RPMI7951 (cell line): Measurements from ENCODE around the gene IVD. TPM values are rescaled to one million over a fixed set of nuclear protein-coding genes. Genes with fewer than 3 reads are reported as not detected.

Experiments
- DNase-seq: peaks from one replicate; pipeline ENCODE4 v3.0.0-alpha.2; 2012; ENCODE audit warnings: low read depth
- total RNA-seq: library from RNA; depleted of rRNA; stranded (reverse); fragments of >200 nt; shearing (Covaris generic); gene quantifications from 2 replicates; pipeline ENCODE4 v1.2.3, GENCODE V29; 2014

IVD gene
- total RNA-seq, 1 experiment from 2014 or later, result 24.5 TPM

DNA sequence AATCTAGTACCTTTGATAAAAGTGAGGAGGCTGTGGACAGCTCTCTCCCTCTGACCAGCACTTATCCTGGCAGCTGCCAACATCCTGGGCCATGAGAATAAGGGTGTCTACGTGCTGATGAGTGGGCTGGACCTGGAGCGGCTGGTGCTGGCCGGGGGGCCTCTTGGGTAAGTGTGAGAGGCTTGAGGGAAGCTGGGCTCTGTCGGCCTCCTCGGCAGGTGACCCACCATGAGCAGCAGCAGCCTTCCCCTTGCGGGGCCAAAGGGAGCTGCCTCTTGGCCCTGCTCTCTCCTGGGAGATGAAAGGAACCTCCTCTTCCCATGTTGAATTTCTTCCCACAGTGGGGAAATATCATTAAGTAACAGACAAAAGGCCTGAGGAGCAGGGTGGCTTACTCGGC is 9.2 kb downstream of the IVD start:
- DNase-seq, result no peak

- DNase-seq, result no peak
These were observed 9.6 kb downstream of the IVD start for GRCh38 chr15:40415226-40415625.

DNA sequence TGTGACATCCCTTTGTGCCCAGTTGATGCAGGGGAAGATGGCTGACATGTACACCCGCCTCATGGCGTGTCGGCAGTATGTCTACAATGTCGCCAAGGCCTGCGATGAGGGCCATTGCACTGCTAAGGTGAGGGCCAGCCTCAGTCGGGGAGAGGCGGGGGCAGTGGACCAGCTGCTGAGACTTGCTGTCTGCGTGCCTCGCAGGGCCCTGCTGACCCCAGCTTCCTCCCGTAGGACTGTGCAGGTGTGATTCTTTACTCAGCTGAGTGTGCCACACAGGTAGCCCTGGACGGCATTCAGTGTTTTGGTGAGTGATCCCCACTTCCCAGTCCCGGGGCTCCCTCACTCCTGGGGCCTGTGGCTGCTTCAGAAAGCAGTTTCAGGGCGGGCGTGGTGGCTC is 10.5 kb downstream of the IVD start:
- no peak for DNase-seq

DNA sequence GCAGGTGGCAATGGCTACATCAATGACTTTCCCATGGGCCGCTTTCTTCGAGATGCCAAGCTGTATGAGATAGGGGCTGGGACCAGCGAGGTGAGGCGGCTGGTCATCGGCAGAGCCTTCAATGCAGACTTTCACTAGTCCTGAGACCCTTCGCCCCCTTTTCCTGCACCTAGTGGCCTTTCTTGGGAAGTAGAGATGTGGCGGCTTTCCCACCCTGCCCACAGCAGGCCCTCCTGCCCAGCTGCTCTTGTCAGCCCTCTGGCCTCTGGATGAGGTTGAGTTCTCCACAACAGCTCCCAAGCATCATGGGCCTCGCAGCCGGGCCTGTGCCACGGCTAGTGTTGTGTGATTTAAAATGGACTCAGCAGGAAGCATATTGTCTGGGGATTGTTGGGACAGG is 12.5 kb downstream of the IVD start:
- no peak for DNase-seq

DNA sequence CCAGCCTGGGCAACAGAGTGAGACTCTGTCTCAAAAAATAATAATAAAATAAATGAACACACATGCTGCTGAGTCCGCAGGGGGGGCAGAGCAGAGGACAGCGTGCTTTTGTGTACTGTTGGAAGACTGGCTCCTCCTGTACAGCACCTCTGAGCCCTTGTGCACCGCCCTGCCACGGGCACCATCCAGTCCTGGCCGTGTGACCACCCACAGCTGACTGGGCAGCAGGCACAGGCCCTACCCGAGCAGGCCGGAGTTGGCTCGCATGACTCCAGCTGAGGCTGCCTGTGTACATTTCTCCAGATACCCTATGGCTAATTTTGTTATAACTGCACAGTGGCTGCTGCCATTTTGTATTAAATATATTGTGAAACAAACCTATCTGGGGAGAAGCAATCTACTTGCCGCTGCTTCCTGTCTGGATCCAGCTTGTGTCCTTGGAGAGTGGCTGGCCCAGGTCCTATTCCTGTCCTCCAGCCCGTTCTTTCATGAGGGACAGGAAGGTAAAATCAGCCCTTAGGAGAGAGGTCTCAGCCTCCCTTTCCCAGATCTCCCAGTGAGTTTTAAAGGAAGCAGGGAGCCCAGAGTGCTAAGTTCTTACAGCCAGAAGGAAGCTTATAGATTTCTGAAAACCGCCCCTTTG is 14.6 kb downstream of the IVD start:
- DNase-seq, result no peak

DNA sequence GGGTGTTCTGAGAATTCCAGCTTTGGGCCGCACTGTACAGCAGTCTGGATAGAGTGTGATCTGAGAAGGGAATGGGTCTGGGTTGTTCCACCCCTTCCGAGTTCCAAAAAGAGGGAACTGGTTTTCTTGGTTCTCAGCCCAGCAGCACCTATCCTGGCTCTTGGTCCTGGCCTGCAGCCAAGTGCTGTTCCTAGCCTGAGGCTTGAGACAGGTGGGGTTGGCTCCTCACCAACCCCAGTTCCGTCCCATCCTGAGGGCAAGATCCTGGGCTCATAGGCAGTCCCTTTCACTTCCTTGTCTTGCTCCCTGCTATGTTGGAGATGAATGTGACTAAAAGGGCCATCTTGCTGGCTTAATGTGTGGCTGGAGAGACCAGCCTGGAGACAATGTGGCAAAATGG is 15.2 kb downstream of the IVD start:
- no peak for DNase-seq

DNA sequence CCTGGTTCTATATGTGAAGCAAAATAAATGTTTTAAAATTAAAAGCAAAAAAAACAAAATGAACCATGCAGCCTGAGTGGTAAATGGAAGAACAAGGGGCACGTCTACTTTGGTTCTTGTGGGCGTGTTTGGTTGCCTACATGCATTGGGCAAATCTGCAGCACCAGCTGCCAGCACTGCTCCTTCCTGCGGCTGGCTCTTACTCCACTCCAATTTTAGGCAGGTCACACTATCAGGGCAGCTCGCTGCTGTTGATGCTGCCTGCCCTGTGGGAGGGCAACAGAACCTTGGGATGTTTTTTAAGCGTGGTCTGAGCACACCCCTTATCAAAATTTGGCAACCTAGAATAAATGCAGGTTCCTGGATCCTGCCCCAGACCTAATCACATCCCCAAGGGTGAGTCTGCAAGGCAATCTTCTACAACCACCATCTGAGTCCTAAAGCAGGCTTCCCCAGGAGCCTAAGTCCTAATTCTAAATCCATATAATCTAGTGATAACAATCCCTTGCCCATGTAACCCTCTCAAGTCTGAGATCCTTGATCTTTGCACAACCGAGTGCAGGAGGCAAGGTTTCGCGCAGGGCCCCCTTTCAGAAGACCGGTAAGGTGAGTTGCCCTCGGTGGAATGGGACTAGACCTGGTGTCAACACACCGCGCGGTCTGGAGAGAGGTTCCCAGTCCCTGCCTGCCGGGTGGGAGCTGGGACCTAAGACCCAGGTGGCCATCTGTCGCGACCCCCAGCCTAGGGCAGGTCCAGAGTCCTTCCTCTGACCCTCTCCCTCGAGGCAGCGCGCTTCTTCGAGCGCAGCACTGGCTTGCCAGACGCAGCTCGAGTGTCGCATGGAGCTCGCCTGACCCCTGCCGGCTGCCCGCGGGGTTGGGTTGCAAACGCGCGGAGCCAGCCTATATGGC is 15.9 kb downstream of the IVD start:
- DNase-seq, result peak; percentile 61

- no peak for DNase-seq
These were observed 19.0 kb downstream of the IVD start for GRCh38 chr15:40424483-40425115.

GRCh38 chr15:40425681-40426080 is 20.1 kb downstream of the IVD start:
- no peak for DNase-seq

- no peak for DNase-seq
These were observed 21.6 kb downstream of the IVD start for GRCh38 chr15:40427188-40427587.

- DNase-seq, result no peak
These were observed 22.6 kb downstream of the IVD start for GRCh38 chr15:40428185-40428584.

DNA sequence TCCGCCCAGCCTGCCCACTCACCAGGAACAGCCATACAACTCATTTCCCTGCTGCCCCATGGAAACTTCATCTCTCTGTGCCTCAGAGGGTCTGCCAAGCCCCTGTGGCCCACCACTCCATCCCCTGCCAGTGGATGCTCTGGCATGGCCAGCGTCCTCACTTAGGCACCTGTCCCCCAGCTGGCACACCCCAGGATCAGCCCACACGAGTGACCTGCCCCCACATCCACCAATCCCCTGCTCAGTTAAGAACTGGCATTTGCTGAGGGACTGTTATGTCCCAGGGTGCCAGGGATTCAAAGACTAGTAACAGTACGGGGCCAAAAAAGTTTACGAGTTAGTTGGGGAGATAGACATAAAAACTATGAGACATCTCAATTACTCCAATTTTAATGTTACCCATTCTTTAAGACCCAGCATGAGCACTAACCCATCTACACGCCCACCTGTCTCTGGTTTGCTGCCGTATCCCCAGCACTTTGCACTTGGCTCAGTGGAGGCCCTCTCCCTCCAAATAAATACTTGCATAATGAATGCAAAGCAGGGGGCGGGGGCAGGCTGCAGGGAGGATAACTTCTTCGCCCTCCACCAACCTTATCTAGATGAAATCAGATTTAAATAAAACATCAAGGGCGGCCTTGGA is 23.6 kb downstream of the IVD start:
- DNase-seq, result no peak

GRCh38 chr15:40430271-40430805 is 24.7 kb downstream of the IVD start:
- DNase-seq, result peak; percentile 76

GRCh38 chr15:40435023-40435709 is 29.6 kb downstream of the IVD start:
- DNase-seq, result no peak

DNA sequence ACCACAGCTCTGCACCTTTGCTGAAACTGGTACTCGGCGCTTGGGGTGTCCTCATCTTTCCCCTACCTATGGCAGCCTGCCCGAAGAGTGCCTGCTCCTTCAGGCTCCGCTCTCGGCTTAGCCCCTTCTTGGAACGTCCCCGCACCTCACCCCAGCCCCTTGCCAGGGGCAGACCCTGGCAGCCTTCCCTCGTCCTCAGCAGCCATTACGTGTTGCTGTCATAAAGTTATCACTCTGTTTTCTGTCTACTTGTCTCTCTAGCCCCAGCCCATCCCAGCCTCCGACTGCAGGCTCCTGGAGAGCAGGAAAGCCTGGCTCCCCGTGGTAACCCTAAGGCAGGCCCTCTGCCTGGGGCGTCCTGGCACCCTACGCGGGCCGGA is 30.1 kb downstream of the IVD start:
- DNase-seq, result no peak

GRCh38 chr15:40436116-40436891 is 30.7 kb downstream of the IVD start:
- no peak for DNase-seq

DNA sequence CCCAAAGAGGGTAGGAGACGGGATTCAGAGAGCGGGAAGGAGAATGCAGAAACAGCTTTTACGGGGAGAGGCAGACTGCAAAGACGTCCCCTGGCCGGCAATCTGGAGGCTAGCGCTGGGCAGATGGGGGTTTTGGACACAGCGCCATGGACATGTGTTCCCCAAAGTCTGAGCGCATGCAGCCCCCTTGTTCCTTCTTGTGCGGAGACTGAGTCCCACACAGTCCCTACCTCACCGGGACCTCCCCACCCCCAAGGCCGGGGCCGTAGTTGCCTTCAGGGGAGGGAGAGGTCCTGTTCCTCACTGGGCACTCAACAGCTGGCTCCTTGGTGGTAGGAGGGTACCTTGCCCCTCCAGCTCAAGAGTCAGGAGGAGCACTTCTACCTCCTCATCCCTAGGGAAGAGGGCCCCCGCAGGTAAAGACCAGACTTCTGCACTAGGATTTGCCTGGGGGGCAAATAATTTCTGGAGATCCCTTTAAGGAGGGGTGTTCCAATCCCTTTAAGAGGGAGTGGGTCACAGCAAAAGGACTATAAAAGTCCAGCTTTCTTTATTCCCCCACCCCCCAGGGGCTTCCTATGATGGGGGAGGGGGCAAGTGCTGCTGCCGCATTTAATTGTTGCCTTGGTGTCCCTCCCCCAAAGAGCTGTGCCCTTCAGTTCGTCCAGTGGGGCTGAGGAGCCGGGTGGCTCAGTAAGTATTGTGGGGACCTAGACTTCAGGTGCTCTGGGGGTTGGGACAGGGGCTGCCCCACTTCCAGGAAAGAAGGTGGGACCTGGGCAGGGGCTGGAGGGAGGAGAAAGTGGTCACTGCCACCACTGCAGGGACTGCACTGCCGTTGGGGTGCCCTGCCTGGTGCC is 31.5 kb downstream of the IVD start:
- no peak for DNase-seq

- no peak for DNase-seq
These were observed 32.4 kb downstream of the IVD start for GRCh38 chr15:40437752-40438687.

GRCh38 chr15:40438712-40439111 is 33.1 kb downstream of the IVD start:
- DNase-seq, result no peak
